H1 (cell line): ENCODE data around the gene FARS2. TPM values are rescaled to one million over a fixed set of nuclear protein-coding genes. Genes with fewer than 3 reads are reported as not detected.

Experiments used
- CTCF ChIA-PET: fragments of 300-600 bp; sonication (Branson Sonifier 250); formaldehyde crosslinking; loops from one replicate; lab custom pipeline; 2021; ENCODE audit not compliant: partially characterized antibody; lab: Charles Lee
- POLR2A ChIA-PET: fragments of 300-600 bp; sonication (Branson Sonifier 250); formaldehyde crosslinking; loops from one replicate; lab custom pipeline; 2021; ENCODE audit warnings: inconsistent platforms; ENCODE audit not compliant: partially characterized antibody; lab: Charles Lee
- DNase-seq, 2 experiments: peaks; one replicate each; pipeline versions ENCODE4 v3.0.0 to v3.0.0-alpha.2; 2010 to 2022; ENCODE audit warnings: low spot score in 2 of 2, low read depth in 1 of 2, mixed read lengths in 1 of 2
- FAIRE-seq: peaks from 2 replicates; lab custom pipeline; 2011; peaks lifted over from hg19 to GRCh38; lab: Jason Lieb, UNC
- H2AFZ ChIP-seq: 2 replicates; pipeline ENCODE4 v1.8.1; 2012; ENCODE audit warnings: low read length, inconsistent platforms
- H2AK5ac ChIP-seq: 2 replicates; pipeline ENCODE4 v1.6.1; 2013; ENCODE audit warnings: low read depth, low read length
- H2BK120ac ChIP-seq: replicated peaks from 2 replicates; pipeline ENCODE3; 2013; ENCODE audit warnings: low read depth, low read length, inconsistent platforms
- H2BK12ac ChIP-seq: 2 replicates; pipeline ENCODE4 v1.6.1; 2013; ENCODE audit warnings: low read depth, low read length
- H2BK15ac ChIP-seq: 2 replicates; pipeline ENCODE4 v1.6.1; 2013; ENCODE audit warnings: low read length
- H2BK20ac ChIP-seq: 2 replicates; pipeline ENCODE4 v1.6.1; 2013; ENCODE audit warnings: low read length
- H2BK5ac ChIP-seq: 2 replicates; pipeline ENCODE4 v1.6.1; 2013; ENCODE audit warnings: low read depth, low read length
- H3K14ac ChIP-seq: 2 replicates; pipeline ENCODE4 v1.6.1; 2013; ENCODE audit warnings: inconsistent platforms; ENCODE audit not compliant: insufficient read length
- H3K18ac ChIP-seq: 2 replicates; pipeline ENCODE4 v1.6.1; 2013; ENCODE audit warnings: low read length; ENCODE audit errors: extremely low read depth
- H3K23ac ChIP-seq: 2 replicates; pipeline ENCODE4 v1.6.1; 2013; ENCODE audit warnings: inconsistent platforms; ENCODE audit not compliant: insufficient read length
- H3K23me2 ChIP-seq: 2 replicates; pipeline ENCODE4 v1.6.1; 2013; ENCODE audit warnings: low read depth, low read length
- H3K27ac ChIP-seq: 2 replicates; pipeline ENCODE4 v1.6.1; 2011; ENCODE audit warnings: low read depth, low read length, inconsistent platforms
- H3K27me3 ChIP-seq, 4 experiments: replicated peaks in 1 of 4; 1 replicate in 1 of 4; 2 replicates in 3 of 4; pipeline versions ENCODE4 v1.6.1 to v1.8.1; 2011 to 2013; ENCODE audit warnings: low read length in 3 of 4, mild to moderate bottlenecking in 3 of 4, inconsistent platforms in 2 of 4, mixed read lengths in 2 of 4, moderate library complexity in 1 of 4; ENCODE audit not compliant: control insufficient read depth in 3 of 4, insufficient read depth in 3 of 4; ENCODE audit errors: extremely low read depth in 1 of 4
- H3K36me3 ChIP-seq, 4 experiments: 2 replicates each; pipeline versions ENCODE4 v1.6.1 to v1.8.1; 2011 to 2013; ENCODE audit warnings: mild to moderate bottlenecking in 4 of 4, low read length in 3 of 4, moderate library complexity in 2 of 4, control low read depth in 1 of 4, inconsistent platforms in 1 of 4; ENCODE audit not compliant: insufficient read depth in 4 of 4, control insufficient read depth in 2 of 4
- H3K4ac ChIP-seq: replicated peaks from 2 replicates; pipeline ENCODE3; 2013; ENCODE audit warnings: low read length, low read depth, mixed read lengths, inconsistent platforms; ENCODE audit not compliant: insufficient read length
- H3K4me1 ChIP-seq, 4 experiments: replicated peaks in 1 of 4; 1 replicate in 1 of 4; 2 replicates in 3 of 4; pipeline versions ENCODE4 v1.6.1 to v1.8.1; 2011 to 2013; ENCODE audit warnings: low read length in 3 of 4, inconsistent platforms in 2 of 4, mixed read lengths in 1 of 4; ENCODE audit not compliant: insufficient read depth in 4 of 4, control insufficient read depth in 3 of 4
- H3K4me2 ChIP-seq, 2 experiments: 2 replicates each; pipeline versions ENCODE4 v1.6.1 to v1.8.1; 2011 to 2013; ENCODE audit warnings: low read depth in 2 of 2, low read length in 2 of 2, control low read depth in 1 of 2, inconsistent platforms in 1 of 2, mild to moderate bottlenecking in 1 of 2; ENCODE audit not compliant: insufficient read depth in 1 of 2
- H3K4me3 ChIP-seq, 4 experiments: fragments of 200-600, 300-600 bp in 1 of 4; sonication (generic), shearing (Covaris generic), sonication (Bioruptor Twin) in 1 of 4; 2 replicates each; pipeline versions ENCODE4 v1.5.1 to v1.8.1; 2011 to 2016; ENCODE audit warnings: low read length in 4 of 4, low read depth in 3 of 4, control low read depth in 2 of 4, inconsistent platforms in 2 of 4, mild to moderate bottlenecking in 2 of 4, mixed read lengths in 1 of 4, moderate library complexity in 1 of 4; ENCODE audit not compliant: insufficient read depth in 2 of 4; ENCODE audit errors: extremely low read depth in 1 of 4
- H3K56ac ChIP-seq: replicated peaks from 2 replicates; pipeline ENCODE3; 2013; ENCODE audit warnings: low read depth, mild to moderate bottlenecking, mixed read lengths, low read length, inconsistent platforms; ENCODE audit not compliant: insufficient read length
- H3K79me1 ChIP-seq: 2 replicates; pipeline ENCODE4 v1.6.1; 2013; ENCODE audit warnings: low read depth, low read length, control low read depth
- H3K79me2 ChIP-seq, 2 experiments: 2 replicates each; pipeline versions ENCODE4 v1.6.1 to v1.8.1; 2012 to 2013; ENCODE audit warnings: low read length in 2 of 2, mild to moderate bottlenecking in 2 of 2, inconsistent platforms in 1 of 2; ENCODE audit not compliant: insufficient read depth in 2 of 2, control insufficient read depth in 1 of 2
- H3K9ac ChIP-seq, 4 experiments: replicated peaks in 1 of 4; 1 replicate in 1 of 4; 2 replicates in 3 of 4; pipeline versions ENCODE4 v1.6.1 to v1.8.1; 2011 to 2013; ENCODE audit warnings: low read depth in 3 of 4, low read length in 3 of 4, control low read depth in 2 of 4, mild to moderate bottlenecking in 2 of 4, moderate library complexity in 2 of 4, inconsistent platforms in 1 of 4; ENCODE audit errors: extremely low read depth in 1 of 4
- H3K9me3 ChIP-seq, 2 experiments: 2 replicates each; pipeline versions ENCODE4 v1.6.1 to v1.8.1; 2012 to 2013; ENCODE audit warnings: mild to moderate bottlenecking in 2 of 2, moderate library complexity in 2 of 2, control low read depth in 1 of 2, inconsistent platforms in 1 of 2, low read depth in 1 of 2, low read length in 1 of 2, mixed read lengths in 1 of 2; ENCODE audit not compliant: insufficient read depth in 2 of 2
- H4K20me1 ChIP-seq, 2 experiments: replicated peaks in 1 of 2; 2 replicates each; pipeline versions ENCODE3 to v1.8.1; 2011 to 2013; ENCODE audit warnings: inconsistent platforms in 2 of 2, low read length in 2 of 2, mild to moderate bottlenecking in 1 of 2; ENCODE audit not compliant: insufficient read depth in 2 of 2, control insufficient read depth in 1 of 2
- H4K5ac ChIP-seq: 2 replicates; pipeline ENCODE4 v1.6.1; 2013; ENCODE audit warnings: low read length, low read depth, mixed read lengths, inconsistent platforms; ENCODE audit not compliant: insufficient read length
- H4K8ac ChIP-seq: 2 replicates; pipeline ENCODE4 v1.8.0; 2013; ENCODE audit warnings: mild to moderate bottlenecking, moderate library complexity, low read length, inconsistent platforms; ENCODE audit not compliant: insufficient read depth; ENCODE audit errors: extremely low read depth
- H4K91ac ChIP-seq: replicated peaks from 2 replicates; pipeline ENCODE3; 2013; ENCODE audit warnings: low read length, mixed read lengths, inconsistent platforms; ENCODE audit not compliant: insufficient read length
- KDM5A ChIP-seq: fragments of 200-600 bp; IDR thresholded peaks from 2 replicates; pipeline ENCODE4 v1.7.1; 2012; ENCODE audit warnings: mild to moderate bottlenecking, low read length, inconsistent platforms, mixed read lengths
- RXRA ChIP-seq: IDR thresholded peaks from 2 replicates; pipeline ENCODE4 v1.6.1; 2011; ENCODE audit warnings: low read depth, mild to moderate bottlenecking, low read length, moderate library complexity; ENCODE audit not compliant: insufficient read depth
- WGBS, 2 experiments: shearing (Covaris generic) in 1 of 2; methylation state at CpG; one replicate each; pipeline versions ENCODE4 v1.1.6 to v1.1.7; 2013 to 2015; ENCODE audit warnings: low lambda C conversion rate in 2 of 2, mixed read lengths in 2 of 2, inconsistent platforms in 1 of 2, low coverage in 1 of 2, missing lambda C conversion rate in 1 of 2; ENCODE audit not compliant: insufficient replicate concordance in 2 of 2, insufficient coverage in 1 of 2, insufficient read length in 1 of 2; ENCODE audit errors: extremely low coverage in 1 of 2, missing lambda C conversion rate in 1 of 2; 5-methylcytosine and 5-hydroxymethylcytosine counted together
- polyA plus RNA-seq, 7 experiments: library from polyadenylated mRNA; depleted of rRNA in 3 of 7; stranded (reverse) in 5 of 7; unstranded in 2 of 7; fragments of >200 nt in 5 of 7; fragments of 200-250 nt in 2 of 7; gene quantifications; 1 replicate in 5 of 7; 2 replicates in 1 of 7; 4 replicates in 1 of 7; pipeline versions ENCODE4 v1.2.1 to v1.2.3, GENCODE V29; 2011 to 2013; ENCODE audit warnings: missing spikeins in 2 of 7, mixed read lengths in 2 of 7
- total RNA-seq: library from RNA; stranded (reverse); fragmentation: NEBNext Ultra II Directional; extraction: Animal tissue kit (Norgen Biotek cat#: 25700); gene quantifications from 2 replicates; pipeline ENCODE4 v1.2.1, GENCODE V29; 2021

FARS2 gene
- total and polyA plus RNA-seq, 2 of the 8 experiments (the other 6 are each of a cell fraction or from before 2014, with no cell fraction given), result 11.7 to 14.4 TPM

- no peak overlapping the region for H4K5ac ChIP-seq
- no peak overlapping the region for H3K27ac ChIP-seq
- H3K79me2 ChIP-seq, result no peaks in the 10 kb centered on the region
- H2BK120ac ChIP-seq, result no peak overlapping the region
- H3K9ac ChIP-seq, result no peak overlapping the region
- CTCF ChIA-PET, result no interaction called here
- 96% methylated on average over 4 of the region's 4 CpGs; no CpG with 5 or more reads in 1 of the 2 experiments for WGBS, 2 experiments
- no peak overlapping the region for H3K56ac ChIP-seq
- H3K4ac ChIP-seq, result no peak overlapping the region
- no peak overlapping the region for H3K23ac ChIP-seq
- no peaks in the 10 kb centered on the region for H3K4me1 ChIP-seq
- H2AK5ac ChIP-seq, result no peak overlapping the region
- no peak overlapping the region for H4K91ac ChIP-seq
- peaks cover 21% of the 10 kb centered on the region in 2 experiments for H3K9me3 ChIP-seq
- H3K79me1 ChIP-seq, result no peaks in the 10 kb centered on the region
- FAIRE-seq (no peak), DNase-seq (no peak)
- no peak overlapping the region for H3K18ac ChIP-seq
- H3K4me2 ChIP-seq, result no peak overlapping the region
- no peak overlapping the region for H3K14ac ChIP-seq
- no peak overlapping the region for H2BK12ac ChIP-seq
- POLR2A ChIA-PET, result no interaction called here
- no peak overlapping the region for H2AFZ ChIP-seq
- no peaks in the 10 kb centered on the region for H3K27me3 ChIP-seq
- no peak overlapping the region for H2BK15ac ChIP-seq
- H3K4me3 ChIP-seq, result no peak overlapping the region
- H3K23me2 ChIP-seq, result no peaks in the 10 kb centered on the region
- no peak overlapping the region for H2BK5ac ChIP-seq
- no peaks in the 10 kb centered on the region for H4K20me1 ChIP-seq
- no peak overlapping the region for H2BK20ac ChIP-seq
- H3K36me3 ChIP-seq, result no peaks in the 10 kb centered on the region
- no peak overlapping the region for H4K8ac ChIP-seq
- TF ChIP-seq KDM5A (no peak), RXRA (no peak)
Measured at GRCh38 chr6:5809450-5809849, 548.1 kb downstream of the FARS2 start.
